Psoas muscle (tissue), 8 donors: ENCODE results near the gene ALDH1A2. TPM values are rescaled to one million over a fixed set of nuclear protein-coding genes. Genes with fewer than 3 reads are reported as not detected.

Source experiments
- ATAC-seq, 4 donors: fragments of 200-7000 bp; cut with Tn5 transposase; one replicate each; pipeline ENCODE4 v1.9.1; 2020; ENCODE audit warnings: moderate library complexity in 3 of 4, mild to moderate bottlenecking in 2 of 4
- DNase-seq, 2 donors: peaks; one replicate each; pipeline ENCODE4 v3.0.0-alpha.2; 2020
- H3K27ac ChIP-seq: fragments of 200-600 bp; one replicate; pipeline ENCODE4 v1.8.0; 2022
- H3K27me3 ChIP-seq, 3 donors: fragments of 200-600 bp in 1 of 3; one replicate each; pipeline versions ENCODE4 v1.6.1 to v1.8.0; 2013 to 2022; ENCODE audit warnings: low read length in 2 of 3, mild to moderate bottlenecking in 2 of 3, moderate library complexity in 1 of 3; ENCODE audit not compliant: insufficient read depth in 3 of 3
- H3K36me3 ChIP-seq, 2 donors: fragments of 200-600 bp in 1 of 2; one replicate each; pipeline versions ENCODE4 v1.6.1 to v1.8.0; 2013 to 2022; ENCODE audit warnings: low read depth in 1 of 2, mild to moderate bottlenecking in 1 of 2, moderate library complexity in 1 of 2; ENCODE audit not compliant: insufficient read depth in 1 of 2
- H3K4me1 ChIP-seq: fragments of 200-600 bp; one replicate; pipeline ENCODE4 v1.8.0; 2022
- H3K4me3 ChIP-seq: fragments of 200-600 bp; one replicate; pipeline ENCODE4 v1.8.0; 2022; ENCODE audit warnings: mild to moderate bottlenecking
- H3K9me3 ChIP-seq: fragments of 200-600 bp; one replicate; pipeline ENCODE4 v1.8.0; 2022
- CTCF ChIP-seq: fragments of 200-600 bp; IDR thresholded peaks from one replicate; pipeline ENCODE4 v1.8.0; 2022; ENCODE audit warnings: antibody characterized with exemption
- WGBS, 3 donors: extraction: QIAGEN DNeasy Blood & Tissue Kit; methylation state at CpG; one replicate each; pipeline versions ENCODE4 v1.1.6 to v1.1.7; 2013; 5-methylcytosine and 5-hydroxymethylcytosine counted together
- intact Hi-C, 2 donors: fragments of 100-400 bp; cut with DNase I; formaldehyde crosslinking; loops; one replicate each; pipeline versions ENCODE4 v1.11.0 to v1.14.2; 2022
- polyA plus RNA-seq, 3 donors: library from polyadenylated mRNA; stranded (reverse); fragments of 200-250 nt; gene quantifications; one replicate each; pipeline ENCODE4 v1.2.3, GENCODE V29; 2013
- total RNA-seq, 4 donors: library from RNA; stranded (reverse); fragmentation: NEBNext Ultra II Directional in 2 of 4; extraction: Animal tissue kit (Norgen Biotek cat#: 25700) in 2 of 4; gene quantifications; one replicate each; pipeline versions ENCODE4 v1.2.1 to v1.2.4, GENCODE V29; 2021 to 2023
- donor health status: healthy with polysubstance abuse.
- donor health status: DM: no; HTN: no; CAD: no; lungs with moderate emphysema.
- donor health status: Bipolar disorder and iron deficiency.
- donor health status: healthy.
- donor health status: DM: yes; HTN: yes; CAD: no.
- donor health status: DM: no; HTN: no; CAD: no.
- donor health status: DM: no; HTN: no; CAD: no.
- donor health status: DM: yes; HTN: yes; CAD: no.

Gene ALDH1A2
- total and polyA plus RNA-seq, 7 donors, result 0.74 to 4.7 (median 2.5) TPM

- Histone ChIP-seq H3K27ac (no peak overlapping the region), H3K9me3 (no peaks in the 10 kb centered on the region), H3K4me3 (no peak overlapping the region), H3K27me3 (no peaks in the 10 kb centered on the region), H3K4me1 (no peaks in the 10 kb centered on the region), H3K36me3 (no peaks in the 10 kb centered on the region)
- intact Hi-C loops, result no loop called here
- ATAC-seq (no peak), DNase-seq (no peak)
- whole genome bisulfite sequencing, 3 donors, result 74 to 80% (median 78%) methylated on average over 2 of the region's 2 CpGs
- no peak for TF ChIP-seq CTCF
These were observed 133.2 kb downstream of the ALDH1A2 start for GRCh38 chr15:57932348-57932747.

- no peaks in the 10 kb centered on the region for H3K9me3 ChIP-seq
- ATAC-seq (no peak), DNase-seq (no peak)
- no peak for TF ChIP-seq CTCF
- intact Hi-C loops, result no loop called here
- no peaks in the 10 kb centered on the region for H3K27me3 ChIP-seq
- H3K27ac ChIP-seq, result no peak overlapping the region
- no peak overlapping the region for H3K4me3 ChIP-seq
- 46 to 56% (median 48%) methylated on average over 1 of the region's 1 CpG for WGBS, 3 donors
- H3K36me3 ChIP-seq, result no peaks in the 10 kb centered on the region
- H3K4me1 ChIP-seq, result no peaks in the 10 kb centered on the region
These were observed 133.9 kb downstream of the ALDH1A2 start for GRCh38 chr15:57931570-57931969.

- Histone ChIP-seq H3K9me3 (no peaks in the 10 kb centered on the region), H3K36me3 (no peaks in the 10 kb centered on the region), H3K27ac (no peak overlapping the region), H3K4me3 (no peak overlapping the region), H3K4me1 (peaks cover 10% of the 10 kb centered on the region), H3K27me3 (no peaks in the 10 kb centered on the region)
- ATAC-seq (no peak), DNase-seq (no peak)
- intact Hi-C loops, result no loop called here
- TF ChIP-seq CTCF, result no peak
- WGBS, 3 donors, result 95 to 96% (median 95%) methylated on average over 6 of the region's 6 CpGs
These were observed 138.3 kb downstream of the ALDH1A2 start for GRCh38 chr15:57927091-57927631.

GRCh38 chr15:57925650-57926049, 139.9 kb downstream of the ALDH1A2 start:
- TF ChIP-seq CTCF, result no peak
- ATAC-seq (no peak), DNase-seq (no peak)
- no peak overlapping the region for H3K4me3 ChIP-seq
- intact Hi-C loops, result no loop called here
- WGBS, 3 donors, result 91 to 95% (median 92%) methylated on average over 3 of the region's 3 CpGs
- H3K4me1 ChIP-seq, result peaks cover 17% of the 10 kb centered on the region
- H3K27me3 ChIP-seq, result no peaks in the 10 kb centered on the region
- H3K9me3 ChIP-seq, result no peaks in the 10 kb centered on the region
- no peaks in the 10 kb centered on the region for H3K36me3 ChIP-seq
- H3K27ac ChIP-seq, result no peak overlapping the region

- Histone ChIP-seq H3K4me1 (peaks cover 17% of the 10 kb centered on the region), H3K27me3 (no peaks in the 10 kb centered on the region), H3K36me3 (no peaks in the 10 kb centered on the region), H3K4me3 (no peak overlapping the region), H3K27ac (no peak overlapping the region), H3K9me3 (no peaks in the 10 kb centered on the region)
- 70 to 78% (median 75%) methylated on average over 3 of the region's 3 CpGs for WGBS, 3 donors
- no peak for TF ChIP-seq CTCF
- ATAC-seq (no peak), DNase-seq (no peak)
- intact Hi-C loops, result no loop called here
These were observed 140.9 kb downstream of the ALDH1A2 start for GRCh38 chr15:57924598-57924997.
